SKM-1 (cell line): ENCODE measurements around the gene MPO.

Experiments
- DNase-seq: peaks from one replicate; lab custom pipeline; 2025; ENCODE audit not compliant: unreplicated experiment; lab: John Stamatoyannopoulos, UW

Gene MPO

DNA sequence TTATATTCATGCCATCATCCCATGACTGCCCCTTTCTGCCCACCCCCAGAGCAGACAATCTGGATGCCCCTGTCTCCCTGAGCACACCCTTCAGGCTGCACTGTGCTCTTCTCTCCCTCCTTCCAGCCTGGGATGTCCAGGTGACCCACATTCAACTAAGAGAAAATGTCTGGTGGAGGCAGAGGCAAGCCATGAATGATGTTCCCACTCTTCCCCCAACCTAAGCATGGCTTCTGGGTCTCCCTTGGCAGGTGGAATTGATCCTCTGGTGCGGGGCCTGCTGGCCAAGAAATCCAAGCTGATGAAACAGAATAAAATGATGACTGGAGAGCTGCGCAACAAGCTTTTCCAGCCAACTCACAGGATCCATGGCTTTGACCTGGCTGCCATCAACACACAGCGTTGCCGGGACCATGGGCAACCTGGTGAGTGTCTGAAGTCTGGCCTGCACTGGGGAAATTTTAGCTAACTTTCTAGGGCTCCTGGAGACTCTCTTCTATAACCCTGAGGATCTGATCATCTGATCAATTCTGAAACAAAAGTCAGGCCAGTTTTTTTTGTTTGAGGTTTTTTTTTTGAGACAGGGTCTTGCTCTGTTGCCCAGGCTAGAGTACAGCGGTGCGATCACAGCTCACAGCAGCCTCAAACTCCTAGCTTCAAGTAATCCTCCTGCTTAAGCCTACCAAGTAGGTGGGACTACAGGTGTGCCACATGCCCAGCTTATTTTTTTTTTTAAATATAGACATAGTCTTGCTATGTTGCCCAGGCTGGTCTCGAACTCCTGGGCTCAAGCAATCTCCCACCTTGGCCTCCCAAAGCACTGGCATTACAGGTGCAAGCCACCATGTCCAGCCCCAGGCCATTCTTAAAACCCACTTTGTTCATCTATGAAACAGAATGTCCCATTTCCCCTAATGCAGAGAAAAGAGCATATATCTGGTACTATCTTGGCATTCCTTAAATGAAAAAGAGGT lies 14.5 kb downstream of the MPO start:
- DNase-seq: no peak

DNA sequence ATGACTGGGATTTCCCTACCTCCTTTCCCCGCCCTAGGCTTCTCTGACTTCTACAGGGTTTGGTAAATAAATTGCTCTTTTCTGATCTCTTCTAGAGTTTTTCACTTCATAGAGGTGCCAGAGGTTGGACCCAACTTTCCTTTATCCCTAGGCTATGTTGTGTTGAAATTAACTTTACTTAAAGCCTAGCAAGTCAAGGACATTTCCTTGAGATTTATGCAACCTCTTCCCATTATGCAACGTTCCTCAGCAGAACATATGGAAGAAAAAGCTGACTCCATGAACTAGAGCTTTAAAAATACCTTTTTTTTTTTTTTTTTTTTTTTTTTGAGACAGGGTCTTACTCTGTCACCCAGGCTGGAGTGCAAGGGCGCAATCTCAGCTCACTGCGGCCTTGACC lies 15.5 kb downstream of the MPO start:
- no peak for DNase-seq

DNA sequence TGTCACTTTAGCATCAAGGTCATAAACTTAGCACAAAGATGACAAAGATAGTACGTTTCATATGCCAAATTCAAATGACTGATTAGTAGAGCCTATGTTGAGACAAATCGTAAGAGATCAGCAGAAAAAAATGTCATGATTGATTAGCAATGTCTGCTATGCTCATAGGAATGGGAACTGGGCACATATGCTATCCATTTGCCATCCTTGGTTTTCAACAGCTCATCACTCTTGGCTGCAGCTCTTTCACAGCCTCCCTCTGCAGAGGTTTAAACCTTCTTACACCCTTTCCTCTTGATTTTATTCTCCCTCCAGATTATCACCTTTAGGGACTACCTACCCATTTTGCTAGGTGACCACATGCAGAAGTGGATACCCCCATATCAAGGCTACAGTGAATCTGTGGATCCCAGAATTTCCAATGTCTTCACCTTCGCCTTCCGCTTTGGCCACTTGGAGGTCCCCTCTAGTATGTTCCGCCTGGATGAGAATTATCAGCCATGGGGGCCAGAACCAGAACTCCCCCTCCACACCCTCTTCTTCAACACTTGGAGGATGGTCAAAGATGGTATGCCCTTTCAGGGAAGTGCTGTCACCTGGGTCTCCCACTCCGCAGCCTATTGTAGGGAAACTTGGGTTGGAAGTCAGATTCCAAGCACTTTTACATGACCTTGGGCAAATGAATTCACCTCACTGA lies 16.2 kb downstream of the MPO start:
- no peak for DNase-seq

DNA sequence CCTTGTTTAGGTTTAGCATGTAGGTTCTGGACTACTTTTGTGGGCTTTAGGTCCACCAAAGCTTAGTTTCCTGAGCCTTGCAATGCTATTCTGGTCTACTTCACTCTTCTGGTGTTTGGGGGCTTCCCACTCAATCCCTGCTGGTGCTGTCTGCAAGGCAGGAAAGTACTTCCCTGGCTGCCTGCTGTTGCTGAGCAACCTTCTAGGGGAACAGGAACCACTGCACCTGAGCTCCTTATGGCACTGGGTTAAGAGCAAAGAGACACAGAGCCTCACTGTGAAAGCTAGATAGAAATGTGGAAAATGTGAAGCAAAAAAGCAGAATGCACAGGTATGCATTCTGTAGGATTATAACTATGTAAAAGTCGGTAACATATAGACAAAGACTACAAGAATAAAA lies 17.0 kb downstream of the MPO start:
- DNase-seq: no peak

DNA sequence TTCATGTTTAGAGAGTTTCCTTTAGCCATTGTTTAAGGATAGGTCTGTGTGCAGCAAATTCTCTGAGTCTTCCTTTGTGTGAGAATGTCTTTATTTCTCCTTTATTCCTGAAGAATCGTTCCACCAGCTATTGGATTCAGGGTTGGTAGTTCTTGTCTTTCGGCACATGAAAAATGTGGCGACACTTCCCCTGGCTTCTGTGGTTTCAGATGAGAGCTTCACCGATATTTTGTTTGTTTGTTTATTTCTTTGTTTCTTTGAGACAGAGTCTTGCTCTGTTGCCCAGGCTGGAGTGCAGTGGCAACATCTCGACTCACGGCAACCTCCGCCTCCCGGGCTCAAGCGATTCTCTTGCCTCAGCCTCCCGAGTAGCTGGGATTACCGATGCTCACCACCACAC lies 18.6 kb downstream of the MPO start:
- DNase-seq: no peak

DNA sequence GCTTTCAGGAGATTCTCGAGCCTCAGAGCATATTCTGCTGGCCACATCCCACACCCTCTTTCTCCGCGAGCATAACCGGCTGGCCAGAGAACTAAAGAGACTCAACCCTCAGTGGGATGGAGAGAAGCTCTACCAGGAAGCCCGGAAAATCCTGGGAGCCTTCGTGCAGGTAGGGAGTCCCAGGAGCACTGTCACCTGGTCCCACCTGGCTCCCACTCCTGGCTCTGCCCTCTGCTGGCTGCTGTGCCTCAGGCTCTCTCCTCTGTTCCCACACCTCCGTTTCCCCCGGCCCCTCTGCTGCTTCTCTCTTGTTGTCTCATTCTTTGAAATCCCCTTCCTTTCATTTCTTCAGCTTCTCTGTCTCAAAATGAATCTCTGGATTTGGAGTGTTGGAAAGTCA lies 25.9 kb downstream of the MPO start:
- DNase-seq: no peak

DNA sequence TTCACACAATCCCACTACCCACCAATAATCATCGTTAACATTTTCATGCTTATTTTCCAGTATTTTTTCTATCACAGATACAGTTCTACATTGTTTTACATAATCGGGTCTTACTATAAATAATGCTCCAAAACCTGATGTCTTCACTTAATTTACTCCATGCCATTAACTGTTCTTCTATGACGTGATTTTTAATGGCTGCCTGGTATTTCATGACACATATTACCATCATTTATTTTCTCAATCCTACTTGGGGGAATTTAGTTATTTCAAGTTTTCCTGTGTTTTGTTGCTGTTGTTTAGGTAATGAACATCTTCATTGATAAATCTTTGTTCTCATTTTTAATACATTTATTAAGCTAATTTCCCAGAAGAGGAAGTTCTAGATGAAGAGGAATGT lies 27.7 kb downstream of the MPO start:
- no peak for DNase-seq

DNA sequence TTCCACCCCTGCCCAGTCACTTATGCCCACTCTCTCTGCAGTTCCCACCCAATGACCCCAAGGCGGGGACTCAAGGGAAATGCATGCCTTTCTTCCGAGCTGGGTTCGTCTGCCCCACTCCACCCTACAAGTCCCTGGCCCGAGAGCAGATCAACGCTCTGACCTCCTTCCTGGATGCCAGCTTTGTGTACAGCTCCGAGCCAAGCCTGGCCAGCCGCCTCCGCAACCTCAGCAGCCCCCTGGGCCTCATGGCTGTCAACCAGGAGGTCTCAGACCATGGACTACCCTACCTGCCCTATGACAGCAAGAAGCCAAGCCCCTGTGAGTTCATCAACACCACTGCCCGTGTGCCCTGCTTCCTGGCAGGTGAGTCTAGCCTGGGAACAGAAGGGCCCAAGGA lies 28.6 kb downstream of the MPO start:
- DNase-seq: no peak

DNA sequence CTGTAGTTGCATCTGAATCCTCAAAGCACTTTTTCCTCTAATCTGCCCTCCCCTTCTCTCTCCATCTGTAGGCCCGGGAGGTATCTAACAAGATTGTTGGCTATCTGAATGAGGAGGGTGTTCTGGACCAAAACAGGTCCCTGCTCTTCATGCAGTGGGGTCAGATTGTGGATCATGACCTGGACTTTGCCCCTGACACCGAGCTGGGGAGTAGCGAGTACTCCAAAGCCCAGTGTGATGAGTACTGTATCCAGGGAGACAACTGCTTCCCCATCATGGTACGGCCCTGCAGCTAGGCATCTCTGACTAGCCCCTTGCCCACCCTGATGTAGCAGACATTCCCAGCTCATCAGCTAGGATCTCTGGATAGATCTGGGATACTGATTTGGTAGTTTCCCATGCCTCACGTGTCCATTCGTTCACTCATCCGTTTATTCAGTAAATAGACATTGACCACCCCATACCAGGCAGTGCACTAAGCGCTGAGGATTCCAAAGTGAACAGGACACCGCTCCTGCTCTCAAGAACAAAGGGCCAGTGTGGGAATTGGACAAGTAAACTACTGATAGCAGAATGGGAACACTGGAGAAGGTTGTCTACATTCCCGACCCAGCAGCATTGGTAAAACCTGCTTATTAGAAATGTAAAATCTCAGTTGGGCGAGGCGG lies 30.3 kb downstream of the MPO start:
- DNase-seq: no peak

DNA sequence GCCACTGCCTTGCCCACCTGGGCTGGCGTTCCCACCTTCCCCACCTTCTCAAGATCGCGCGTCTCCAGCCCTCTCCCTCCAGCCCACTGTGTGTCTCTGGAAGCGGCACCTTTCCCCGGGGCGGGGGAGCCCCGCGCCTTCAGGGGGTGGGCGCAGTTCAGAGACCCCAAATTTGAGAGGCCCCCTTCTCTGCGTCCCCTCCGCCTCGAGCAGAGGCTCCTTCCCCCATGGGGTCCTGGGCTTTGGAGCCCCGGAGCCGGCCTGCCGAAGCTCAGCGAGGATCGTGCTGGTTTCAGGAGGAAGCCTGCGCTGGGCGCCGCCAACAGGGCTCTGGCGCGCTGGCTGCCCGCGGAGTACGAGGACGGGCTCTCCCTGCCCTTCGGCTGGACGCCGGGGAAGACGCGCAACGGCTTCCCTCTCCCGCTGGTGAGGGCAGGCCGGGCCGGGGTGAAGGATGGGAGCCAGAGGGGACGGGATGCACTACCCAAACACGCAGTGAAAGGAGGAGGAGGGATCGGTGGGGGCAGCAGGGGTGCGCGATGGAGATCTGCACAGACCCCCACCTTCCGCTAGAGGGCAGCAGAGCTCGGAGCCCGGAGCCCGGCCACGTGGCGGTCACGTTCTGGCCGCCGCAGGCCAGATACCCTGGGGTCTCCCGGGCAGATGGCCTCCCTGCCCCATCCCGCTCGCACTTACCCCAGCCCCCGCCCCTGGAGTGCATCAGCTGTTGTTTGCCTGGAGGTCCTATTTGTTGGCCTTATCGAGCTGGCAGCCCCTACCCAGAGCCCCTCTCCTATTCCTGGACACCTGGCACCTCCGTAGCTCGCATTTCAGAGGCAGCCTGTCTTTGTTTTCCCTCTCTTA lies 31.2 kb downstream of the MPO start:
- peak; percentile 36 for DNase-seq

DNA sequence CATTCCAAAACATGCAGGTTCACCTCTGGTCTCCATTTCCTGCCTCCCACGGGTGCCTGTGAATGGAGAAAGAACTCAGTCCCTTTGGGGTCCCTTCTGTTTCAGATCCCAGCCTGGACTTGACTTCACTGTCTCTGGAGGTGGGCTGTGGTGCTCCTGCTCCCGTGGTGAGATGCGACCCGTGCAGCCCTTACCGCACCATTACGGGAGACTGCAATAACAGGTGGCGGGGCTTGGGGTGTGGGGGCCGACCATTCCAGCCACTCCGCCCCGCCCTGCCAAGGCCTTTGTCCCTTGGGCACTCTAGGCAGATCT lies 31.8 kb downstream of the MPO start:
- no peak for DNase-seq

DNA sequence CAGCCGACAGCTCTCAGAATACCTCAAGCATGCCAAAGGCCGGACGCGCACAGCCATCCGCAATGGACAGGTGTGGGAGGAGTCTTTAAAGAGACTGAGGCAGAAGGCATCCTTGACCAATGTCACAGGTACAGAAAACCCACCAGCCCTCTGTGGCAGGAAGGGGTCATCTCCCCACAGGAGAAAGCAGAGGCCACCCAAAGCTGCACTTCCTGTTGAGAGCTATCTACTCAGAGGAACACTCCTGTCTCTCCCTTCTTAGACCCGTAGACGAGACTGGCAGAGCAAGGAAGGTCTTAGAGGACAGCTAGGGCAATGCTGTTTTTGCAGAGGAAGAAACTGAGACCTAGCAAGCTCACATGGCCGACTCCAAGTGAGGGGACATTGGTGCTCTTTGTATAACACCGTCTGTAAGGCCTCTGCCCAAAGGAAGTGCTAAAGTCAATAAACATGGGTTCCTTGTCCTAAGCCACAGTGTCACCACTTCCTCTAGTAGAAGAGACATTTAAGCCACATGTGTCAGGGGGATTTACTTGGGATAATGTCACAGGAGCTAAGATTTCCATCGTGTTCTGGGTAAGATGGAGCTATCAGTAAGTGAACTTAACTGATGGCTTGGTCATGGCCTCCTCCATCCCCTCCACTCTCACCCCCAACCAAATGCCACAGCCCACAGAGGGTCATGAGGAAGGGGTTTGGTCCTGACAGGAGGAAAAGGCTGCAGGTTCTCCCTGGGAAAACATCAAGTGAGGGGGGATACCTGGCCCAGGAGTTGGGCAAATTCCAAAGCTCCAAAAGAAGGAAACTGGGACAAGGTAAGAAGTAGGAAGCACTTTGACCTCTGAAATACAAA lies 33.0 kb downstream of the MPO start:
- DNase-seq: no peak

DNA sequence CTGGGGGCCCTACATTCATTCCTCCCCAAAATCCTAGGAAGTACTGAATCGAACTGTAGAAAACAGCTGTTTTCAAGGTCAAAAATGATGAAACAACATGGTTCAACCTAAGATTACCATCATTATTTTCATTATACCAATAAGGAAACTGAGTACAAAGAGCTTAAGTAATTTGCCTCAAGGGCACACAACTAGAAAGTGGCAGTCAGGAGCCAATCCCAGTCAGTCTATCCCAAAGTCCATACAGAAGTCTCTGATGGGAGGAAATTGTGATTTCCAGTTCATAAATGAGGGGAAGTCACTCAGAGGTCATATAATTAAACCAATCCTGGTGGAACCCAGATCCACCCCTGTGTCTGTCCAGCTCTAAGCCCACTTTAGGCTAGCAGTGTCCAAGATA lies 34.0 kb downstream of the MPO start:
- DNase-seq: no peak

DNA sequence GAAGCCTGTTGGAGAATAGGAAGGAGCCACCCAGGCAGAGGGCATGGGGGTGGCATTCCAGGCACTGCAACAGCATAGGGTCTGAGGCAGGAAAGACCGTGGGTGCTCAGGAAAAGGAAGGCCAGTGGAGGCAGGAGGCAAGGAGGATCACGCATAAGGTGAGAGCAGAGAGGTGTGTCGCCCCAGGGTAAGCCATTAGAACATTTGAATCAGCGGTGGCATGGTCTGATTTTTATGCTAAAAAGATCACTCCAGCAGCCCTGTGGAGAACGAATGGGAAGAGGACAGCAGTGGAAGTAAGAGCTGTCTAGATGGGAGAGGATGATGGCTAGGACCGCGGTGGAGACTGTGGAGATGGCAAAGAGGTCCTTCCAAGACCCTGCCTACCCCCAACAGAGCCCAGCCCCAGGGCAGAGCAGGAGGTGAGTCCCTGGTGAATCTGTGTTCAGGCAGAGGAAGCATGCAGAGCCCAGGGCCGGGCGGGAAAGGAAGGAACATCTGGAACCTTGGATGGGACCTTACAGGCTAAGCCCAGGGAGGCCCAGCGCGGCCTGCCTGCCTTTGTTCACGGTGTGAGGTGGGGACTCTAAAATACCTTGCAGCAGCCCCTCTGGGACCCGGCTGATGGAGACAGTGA lies 34.5 kb downstream of the MPO start:
- DNase-seq: no peak

DNA sequence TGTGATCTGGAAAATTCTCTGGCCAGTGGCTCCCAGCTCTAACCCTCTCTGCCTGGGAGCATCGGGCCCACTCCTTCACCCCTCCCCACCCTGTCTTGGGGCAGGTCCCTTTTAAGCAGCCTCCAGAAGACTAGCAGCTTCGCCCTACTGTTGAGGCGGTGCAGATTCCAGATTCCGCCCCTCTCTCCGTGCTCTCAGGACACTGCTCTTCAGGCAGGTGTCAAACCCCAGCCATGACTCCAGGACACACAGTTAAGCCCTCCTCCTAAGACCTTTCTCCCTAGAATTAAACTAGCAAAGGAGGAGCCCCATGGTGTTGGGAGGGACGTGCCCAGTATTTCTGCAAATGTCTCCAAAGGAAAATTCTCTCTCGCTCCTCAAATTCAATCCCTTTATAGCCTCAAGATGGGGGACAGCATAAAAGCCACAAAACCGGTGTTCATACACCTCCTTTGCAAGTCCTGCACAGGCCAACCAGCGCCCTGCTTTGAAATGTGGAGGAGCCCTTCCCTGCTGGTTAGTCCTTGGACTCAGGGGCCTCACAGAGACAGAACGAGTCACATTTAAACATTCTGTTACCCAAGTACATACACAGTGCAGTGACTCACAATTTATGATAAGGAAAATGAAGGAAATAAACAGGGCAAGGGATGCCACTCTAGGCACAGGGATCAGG lies 35.2 kb downstream of the MPO start:
- DNase-seq: no peak

DNA sequence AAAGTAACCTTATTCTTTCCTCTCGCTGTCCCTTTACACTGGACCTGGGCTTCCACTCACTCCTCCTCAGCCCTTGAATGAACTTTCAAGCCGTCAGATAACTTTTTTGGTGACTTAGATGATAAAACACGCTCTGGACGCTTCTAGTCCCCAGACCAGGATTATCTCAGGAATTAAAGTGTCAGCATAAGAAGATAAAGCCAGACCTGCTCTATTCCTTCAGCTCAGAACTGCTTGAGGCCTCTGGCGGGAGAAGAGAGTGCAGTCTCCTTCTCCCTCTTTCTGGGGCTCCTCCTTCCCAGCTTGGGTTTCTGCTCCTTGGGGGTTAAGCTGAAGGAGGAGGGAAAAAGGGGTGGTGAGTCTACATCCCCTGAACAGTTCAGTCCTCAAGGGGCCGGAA lies 35.8 kb downstream of the MPO start:
- DNase-seq: no peak

DNA sequence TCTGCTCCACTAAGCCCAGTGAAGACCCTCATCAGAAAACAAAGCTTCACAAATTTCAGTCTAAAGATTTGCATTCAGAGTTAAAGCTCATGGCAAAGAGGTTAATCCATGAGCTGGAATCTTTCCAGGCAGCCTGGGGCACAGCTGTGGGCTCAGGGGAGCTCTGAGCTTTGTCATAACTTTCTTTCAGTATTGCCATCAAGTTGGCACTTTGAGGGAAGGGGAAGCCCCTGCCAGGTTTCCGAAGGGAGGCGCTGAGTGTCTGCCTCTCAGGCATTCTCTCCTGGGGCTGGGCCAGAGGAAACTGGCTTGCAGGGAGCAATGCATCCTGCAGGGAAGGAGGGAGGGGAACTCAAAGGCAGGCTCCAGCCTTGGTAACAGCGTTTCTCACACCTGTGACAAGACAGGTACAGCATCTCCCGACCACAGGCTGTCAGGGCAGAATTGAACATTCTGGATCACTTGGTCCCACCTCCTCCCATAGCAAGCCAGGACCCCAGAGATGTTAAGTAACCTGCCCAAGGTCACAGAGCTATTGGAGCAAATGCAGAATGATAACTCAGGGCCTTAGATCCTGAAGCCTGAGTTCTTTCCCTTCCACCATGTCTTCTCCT lies 38.5 kb downstream of the MPO start:
- DNase-seq: no peak

DNA sequence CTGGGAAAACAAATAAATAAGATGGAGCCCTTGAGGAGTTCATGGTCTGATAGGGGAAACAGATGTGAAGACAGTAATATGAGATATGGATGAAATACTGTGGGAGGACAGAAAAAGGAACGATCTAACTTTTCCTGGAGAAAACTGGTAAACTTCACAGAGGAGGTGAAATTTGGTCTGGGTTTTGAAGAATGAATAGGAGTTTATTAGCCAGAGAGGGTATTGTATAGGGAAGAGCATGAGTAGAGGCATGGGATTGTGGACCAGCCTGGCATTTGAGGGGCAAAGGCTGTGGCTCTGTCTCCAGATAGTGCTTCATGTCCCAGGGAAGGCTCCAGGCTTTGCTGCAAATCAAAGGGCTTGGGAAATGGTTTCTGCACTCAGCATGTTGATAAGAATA lies 40.7 kb downstream of the MPO start:
- no peak for DNase-seq

DNA sequence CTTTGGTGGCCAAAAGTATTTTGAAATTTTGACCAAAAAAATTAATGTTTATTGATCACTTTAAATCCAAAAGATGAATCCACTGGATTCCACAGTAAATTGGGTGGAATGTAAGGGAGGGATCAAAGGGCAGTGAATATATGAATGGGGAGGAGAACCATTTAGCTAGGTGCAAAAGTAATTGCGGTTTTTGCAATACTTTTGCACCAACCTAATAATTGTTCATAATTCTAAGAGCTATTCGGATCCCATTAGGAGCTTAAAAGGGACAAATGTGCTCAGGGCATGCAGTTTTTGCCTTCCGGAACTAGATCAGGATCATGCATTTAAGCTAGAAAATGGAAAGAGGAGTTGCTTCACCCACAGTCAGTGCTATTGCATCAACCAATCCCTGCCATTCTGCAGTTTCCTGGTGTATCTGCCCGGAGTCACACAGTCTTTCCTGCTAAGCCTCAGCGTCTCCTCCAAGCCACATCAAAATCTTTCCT lies 42.5 kb downstream of the MPO start, which contains the start of gene LPO:
LPO (plus strand) TSS at position 438 of the 488 bp plus-strand sequence. CDS start 4,396 bp downstream, outside the sequence.
- no peak for DNase-seq
